GM23338 (cell line): Measurements from ENCODE around the gene CLGN. TPM values are rescaled to one million over a fixed set of nuclear protein-coding genes. Genes with fewer than 3 reads are reported as not detected.

ENCODE experiments used
- ATAC-seq: fragments of 200-7000 bp; cut with Tn5 transposase; 3 replicates; pipeline ENCODE4 v1.9.1; 2020
- DNase-seq: peaks from one replicate; pipeline ENCODE4 v3.0.0-alpha.2; 2015; ENCODE audit warnings: low spot score
- H2AFZ ChIP-seq: fragments of 200-600 bp; sonication (generic); 2 replicates; pipeline ENCODE4 v1.8.0; 2016; ENCODE audit warnings: antibody characterized with exemption, mild to moderate bottlenecking, moderate library complexity
- H3F3A ChIP-seq: fragments of 200-600 bp; sonication (generic); replicated peaks from 2 replicates; pipeline ENCODE4 v1.8.0; 2017; ENCODE audit warnings: antibody characterized with exemption, mixed run types, low read depth
- H3K27ac ChIP-seq: fragments of 200-600 bp; sonication (generic); 2 replicates; pipeline ENCODE4 v1.6.1; 2016; ENCODE audit warnings: low read depth
- H3K27me3 ChIP-seq: fragments of 200-600 bp; sonication (generic); 2 replicates; pipeline ENCODE4 v1.8.0; 2016; ENCODE audit warnings: mild to moderate bottlenecking, mixed run types, moderate library complexity; ENCODE audit not compliant: insufficient read depth
- H3K36me3 ChIP-seq: fragments of 200-600 bp; sonication (generic); 2 replicates; pipeline ENCODE4 v1.8.0; 2016; ENCODE audit warnings: mild to moderate bottlenecking; ENCODE audit not compliant: insufficient read depth
- H3K4me1 ChIP-seq: fragments of 200-600 bp; sonication (generic); 2 replicates; pipeline ENCODE4 v1.8.0; 2016; ENCODE audit warnings: mild to moderate bottlenecking, moderate library complexity; ENCODE audit not compliant: insufficient read depth
- H3K4me2 ChIP-seq: fragments of 200-600 bp; sonication (generic); 2 replicates; pipeline ENCODE4 v1.7.1; 2017; ENCODE audit warnings: mixed run types
- H3K4me3 ChIP-seq: fragments of 200-600 bp; sonication (generic); 2 replicates; pipeline ENCODE4 v1.6.1; 2016; ENCODE audit warnings: mixed run types
- H3K79me2 ChIP-seq: fragments of 200-600 bp; sonication (generic); replicated peaks from 2 replicates; pipeline ENCODE4 v1.8.0; 2017; ENCODE audit warnings: mild to moderate bottlenecking; ENCODE audit not compliant: insufficient read depth
- H3K9me2 ChIP-seq: fragments of 200-600 bp; sonication (generic); 2 replicates; pipeline ENCODE4 v1.8.0; 2017; ENCODE audit not compliant: insufficient read depth
- H4K20me1 ChIP-seq: fragments of 200-600 bp; sonication (generic); replicated peaks from 2 replicates; pipeline ENCODE4 v1.8.0; 2017; ENCODE audit warnings: mild to moderate bottlenecking; ENCODE audit not compliant: insufficient read depth
- H3K27ac Mint-ChIP-seq: 2 replicates; pipeline ENCODE4 v1.8.0; 2020; ENCODE audit warnings: inconsistent platforms, mild to moderate bottlenecking, moderate library complexity, mixed read lengths
- H3K27me3 Mint-ChIP-seq: 3 replicates; pipeline ENCODE4 v1.8.0; 2022; ENCODE audit warnings: low read depth, mild to moderate bottlenecking, moderate library complexity, mixed read lengths, inconsistent platforms; ENCODE audit not compliant: insufficient read depth, poor library complexity
- H3K36me3 Mint-ChIP-seq: 3 replicates; pipeline ENCODE4 v1.8.0; 2021; ENCODE audit warnings: low read depth, mild to moderate bottlenecking, inconsistent platforms, moderate library complexity, mixed read lengths
- H3K4me1 Mint-ChIP-seq: 3 replicates; pipeline ENCODE4 v1.8.0; 2020; ENCODE audit warnings: mild to moderate bottlenecking, inconsistent platforms, mixed read lengths
- H3K4me3 Mint-ChIP-seq: 3 replicates; pipeline ENCODE4 v1.8.0; 2021; ENCODE audit warnings: moderate library complexity, mild to moderate bottlenecking, inconsistent platforms, mixed read lengths
- H3K9me3 Mint-ChIP-seq: 3 replicates; pipeline ENCODE4 v1.8.0; 2020; ENCODE audit warnings: moderate library complexity, mild to moderate bottlenecking, inconsistent platforms, mixed read lengths
- CREB1 ChIP-seq: fragments of 250-450 bp; sonication (Bioruptor Pico); IDR thresholded peaks from 2 replicates; pipeline ENCODE4 v1.5.0; 2020; ENCODE audit warnings: low read depth, mild to moderate bottlenecking, moderate library complexity
- CTCF ChIP-seq, 2 experiments: fragments of 200-600 bp in 1 of 2; sonication (generic) in 1 of 2; conservative IDR thresholded peaks; 2 replicates each; pipeline versions ENCODE4 v1.5.1 to v1.6.1; 2016 to 2017; ENCODE audit warnings: antibody characterized with exemption in 2 of 2, low read depth in 2 of 2, mild to moderate bottlenecking in 2 of 2, moderate library complexity in 1 of 2
- ETS1 ChIP-seq: IDR thresholded peaks from 2 replicates; pipeline ENCODE4 v1.6.1; 2016; ENCODE audit warnings: antibody characterized with exemption
- EZH2 ChIP-seq: fragments of 200-600 bp; sonication (generic); IDR thresholded peaks from one replicate; pipeline ENCODE4 v1.8.0; 2017; ENCODE audit warnings: antibody characterized with exemption, mild to moderate bottlenecking, low read depth; ENCODE audit not compliant: unreplicated experiment
- EZH2phosphoT487 ChIP-seq: fragments of 200-600 bp; sonication (generic); IDR thresholded peaks from one replicate; pipeline ENCODE4 v1.8.1; 2018; ENCODE audit warnings: antibody characterized with exemption; ENCODE audit not compliant: unreplicated experiment
- NANOG ChIP-seq: IDR thresholded peaks from 2 replicates; pipeline ENCODE4 v1.6.1; 2016; ENCODE audit warnings: antibody characterized with exemption, borderline replicate concordance
- POLR2AphosphoS5 ChIP-seq: IDR thresholded peaks from 2 replicates; pipeline ENCODE4 v1.6.1; 2016; ENCODE audit warnings: antibody characterized with exemption, low read depth
- STAT1 ChIP-seq: IDR thresholded peaks from one replicate; pipeline ENCODE4 v1.6.1; 2016; ENCODE audit warnings: antibody characterized with exemption; ENCODE audit not compliant: unreplicated experiment
- ZNF114 ChIP-seq: fragments of 250-450 bp; sonication (Bioruptor Pico); IDR thresholded peaks from 2 replicates; pipeline ENCODE4 v1.5.0; 2020; ENCODE audit warnings: mild to moderate bottlenecking, moderate library complexity
- ZNF331 ChIP-seq: fragments of 250-450 bp; sonication (Bioruptor Pico); IDR thresholded peaks from 2 replicates; pipeline ENCODE4 v1.5.0; 2020; ENCODE audit warnings: low read depth, mild to moderate bottlenecking, moderate library complexity
- ZNF462 ChIP-seq: fragments of 250-450 bp; sonication (Bioruptor Pico); IDR thresholded peaks from 2 replicates; pipeline ENCODE4 v1.5.0; 2020; ENCODE audit warnings: mild to moderate bottlenecking, moderate library complexity
- polyA plus RNA-seq: library from polyadenylated mRNA; unstranded; fragments of >200 nt; fragmentation: Nextera tagmentation; extraction: Ambion mirVana; gene quantifications from 2 replicates; pipeline ENCODE4 v1.2.1, GENCODE V29; 2016
- total RNA-seq: library from RNA; depleted of rRNA; stranded (reverse); fragments of >200 nt; shearing (Covaris generic); gene quantifications from 2 replicates; pipeline ENCODE4 v1.2.3, GENCODE V29; 2014

The CLGN gene
- total and polyA plus RNA-seq, 2 experiments from 2014 or later, result 4.0 to 5.2 TPM

GRCh38 chr4:140388015-140388414 lies 39.4 kb downstream of the CLGN start:
- TF ChIP-seq STAT1, result no peak
- Histone ChIP-seq H3F3A (no peaks in the 10 kb centered on the region), H2AFZ (no peak overlapping the region), H3K9me2 (no peaks in the 10 kb centered on the region), H3K4me1 (no peaks in the 10 kb centered on the region), H3K36me3 (no peaks in the 10 kb centered on the region), H4K20me1 (no peaks in the 10 kb centered on the region), H3K27me3 (no peaks in the 10 kb centered on the region), H3K79me2 (no peaks in the 10 kb centered on the region), H3K27ac (no peak overlapping the region), H3K4me3 (no peak overlapping the region), H3K4me2 (no peak overlapping the region)
- Mint-ChIP-seq H3K36me3 (no peaks in the 10 kb centered on the region), H3K9me3 (no peaks in the 10 kb centered on the region), H3K27ac (no peak overlapping the region), H3K4me3 (no peak overlapping the region), H3K4me1 (no peaks in the 10 kb centered on the region; the same call in 2 of the 3 replicates), H3K27me3 (peaks cover 2% of the 10 kb centered on the region)
- no peak for ATAC-seq
- DNase-seq, result no peak

- H3K4me3 ChIP-seq, result no peak overlapping the region
- H3K9me2 ChIP-seq, result no peaks in the 10 kb centered on the region
- Mint-ChIP-seq H3K4me1 (no peaks in the 10 kb centered on the region; the same call in 2 of the 3 replicates), H3K9me3 (no peaks in the 10 kb centered on the region), H3K36me3 (no peaks in the 10 kb centered on the region; the same call in 2 of the 3 replicates), H3K27ac (no peak overlapping the region), H3K27me3 (no peaks in the 10 kb centered on the region), H3K4me3 (no peak overlapping the region)
- DNase-seq, result no peak
- H2AFZ ChIP-seq, result no peak overlapping the region
- no peaks in the 10 kb centered on the region; the same call in 1 of the 2 replicates for H4K20me1 ChIP-seq
- no peaks in the 10 kb centered on the region for H3K27me3 ChIP-seq
- ATAC-seq, result no peak
- peaks cover 18% of the 10 kb centered on the region for H3K79me2 ChIP-seq
- H3K27ac ChIP-seq, result no peak overlapping the region
- no peaks in the 10 kb centered on the region for H3F3A ChIP-seq
- TF ChIP-seq ZNF462 (CRISPR knock-in tag), result no peak
- no peak for TF ChIP-seq CTCF (conservative IDR thresholded peaks at IDR 0.05; ENCODE audit: low read depth in 2 of 2)
- no peak for TF ChIP-seq ZNF331
- no peak for TF ChIP-seq NANOG
- no peak for TF ChIP-seq ETS1
- no peak for TF ChIP-seq POLR2AphosphoS5
- no peak for TF ChIP-seq EZH2phosphoT487
- no peak for TF ChIP-seq CREB1 (CRISPR knock-in tag)
- TF ChIP-seq EZH2, result no peak
- TF ChIP-seq ZNF114 (CRISPR knock-in tag), result no peak
- H3K4me2 ChIP-seq, result no peak overlapping the region
- H3K36me3 ChIP-seq, result no peaks in the 10 kb centered on the region
- no peaks in the 10 kb centered on the region for H3K4me1 ChIP-seq
These were observed 44.7 kb downstream of the CLGN start for GRCh38 chr4:140382732-140383131.
